T-helper 1 cell treated with Interleukin-12 subunit alpha and Interleukin-12 subunit beta and Interleukin-4 antibody, amounts not matched to agents 30 ng/mL and 1 ng/mL, for 36 hours (primary cell): Measurements from ENCODE around the gene ALKAL2. TPM values are rescaled to one million over a fixed set of nuclear protein-coding genes. Genes with fewer than 3 reads are reported as not detected.

Source experiments
- intact Hi-C: fragments of 100-400 bp; cut with micrococcal nuclease; formaldehyde crosslinking; loops from one replicate; pipeline ENCODE4 v1.15.1; 2024
- total RNA-seq: library from RNA; stranded (reverse); gene quantifications from 2 replicates; pipeline ENCODE4 v1.2.3, GENCODE V29; 2022

ALKAL2 gene
- total RNA-seq, 1 donor from 2014 or later = 1.1 TPM

DNA sequence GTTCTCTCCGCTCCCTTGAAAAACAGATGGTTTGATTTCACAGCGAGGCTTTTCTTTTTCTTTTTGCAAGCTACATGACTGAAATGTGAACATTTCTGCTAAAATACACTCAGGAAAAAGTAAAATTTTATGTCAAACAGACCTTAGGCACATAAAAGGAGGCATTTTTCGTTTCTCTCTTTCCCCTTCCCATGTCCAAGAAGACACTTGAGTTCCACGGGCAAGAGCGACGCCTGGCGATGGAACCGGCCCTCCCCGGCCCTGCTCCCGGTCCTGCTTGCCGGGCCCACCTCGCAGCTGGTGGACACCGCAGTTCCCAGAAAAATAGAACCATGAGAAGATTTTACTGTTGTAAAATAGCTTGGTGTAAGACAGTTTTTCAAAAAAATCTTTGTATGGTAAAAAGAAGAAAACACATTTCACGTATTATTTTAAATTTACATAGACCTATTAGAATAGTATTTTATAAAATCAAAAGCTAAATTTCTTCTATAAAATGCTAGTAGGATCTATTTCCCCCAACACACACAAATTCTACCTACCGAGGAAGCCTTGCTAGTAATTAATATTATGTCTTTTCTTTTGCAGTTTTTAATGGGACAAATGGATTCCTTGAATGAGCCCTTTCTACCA lies 2.3 kb upstream of the ALKAL2 start:
- intact Hi-C loops = no loop called here

DNA sequence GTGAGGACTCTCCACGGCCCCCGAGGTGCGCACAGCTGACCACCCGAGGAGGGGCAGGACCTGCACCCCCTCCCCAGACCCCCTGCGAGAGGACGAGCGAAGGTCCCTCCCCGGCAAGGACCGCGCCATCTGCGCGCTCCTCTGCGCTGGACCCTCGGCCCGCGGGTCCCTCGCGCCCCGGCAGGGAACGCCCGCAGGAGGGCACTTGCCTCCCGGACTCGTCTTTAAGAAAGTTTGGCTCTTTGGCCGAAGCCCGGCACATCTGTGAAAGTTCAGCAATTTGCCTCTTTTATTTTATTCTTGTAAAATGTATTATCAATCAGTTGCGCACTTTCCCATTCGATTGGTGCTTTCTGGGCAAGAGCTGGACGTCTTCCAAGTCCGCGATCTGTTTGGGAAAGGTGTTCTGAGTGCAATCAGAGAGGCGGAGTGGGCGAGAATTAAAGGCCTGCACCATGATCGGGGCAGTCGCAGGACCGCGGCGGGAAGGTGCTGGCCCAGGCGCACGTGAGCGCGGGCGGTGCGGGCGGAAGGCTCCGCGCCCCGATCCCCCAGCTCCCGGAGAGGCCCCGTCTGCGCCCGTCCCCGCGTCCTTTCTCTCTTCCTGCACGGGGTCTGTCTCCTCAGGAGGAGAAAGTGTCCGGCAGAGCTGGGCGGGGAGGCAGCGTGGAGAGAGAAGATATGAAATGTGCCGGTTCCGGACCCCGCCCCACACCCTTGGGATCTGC lies 1.6 kb upstream of the ALKAL2 start:
- intact Hi-C loops = no loop called here

DNA sequence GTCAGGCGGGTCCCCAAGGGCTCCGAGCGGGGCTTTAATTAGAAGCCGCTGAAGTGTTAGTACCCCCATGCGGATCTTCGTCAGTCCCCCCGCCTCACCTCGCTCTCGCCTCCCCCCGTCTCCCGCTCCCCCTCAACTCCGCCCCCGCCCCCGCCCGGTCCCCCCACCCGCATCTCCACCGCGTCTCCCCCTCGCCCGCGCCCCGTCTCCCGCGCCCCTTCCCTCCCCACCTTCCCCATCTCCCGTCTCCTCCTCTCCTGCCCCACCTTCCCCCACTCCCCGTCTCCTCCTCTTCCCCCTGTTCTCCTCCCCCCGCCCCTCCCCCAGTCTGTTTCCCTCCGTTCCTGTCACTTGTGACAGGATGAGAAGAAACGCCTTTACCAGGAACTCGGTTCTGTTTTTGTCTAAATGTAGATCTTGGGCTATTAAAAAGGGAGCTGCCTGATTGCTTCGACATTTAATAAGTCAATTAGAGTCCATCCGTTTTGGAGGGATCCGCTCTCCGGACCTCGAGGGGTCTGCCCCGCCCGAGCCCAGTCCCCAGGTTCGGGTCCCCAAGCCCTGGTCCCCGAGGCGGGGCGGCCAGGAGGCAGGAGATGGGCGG lies 969 bp upstream of the ALKAL2 start:
- intact Hi-C loops = no loop called here

DNA sequence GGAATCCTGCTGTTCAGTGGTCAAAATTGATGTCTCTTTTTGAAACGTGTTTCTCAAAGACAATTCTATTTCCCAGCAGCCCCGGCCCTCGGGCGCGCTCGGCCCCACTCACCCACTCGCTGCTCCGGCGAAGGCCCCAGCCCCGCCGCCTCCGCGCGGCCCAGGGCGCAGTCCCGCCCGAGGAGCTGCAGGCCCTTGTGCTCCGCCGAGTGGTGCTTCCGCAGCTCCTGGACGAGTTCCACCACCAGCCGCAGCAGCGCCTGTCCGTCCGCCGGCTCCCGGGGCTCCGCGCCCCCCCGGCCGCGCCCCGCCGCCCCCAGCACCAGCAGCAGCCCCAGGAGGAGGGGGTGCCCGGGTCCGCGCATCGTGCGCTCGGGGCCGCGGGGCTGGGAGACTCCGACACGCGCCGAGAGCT lies 413 bp downstream of the ALKAL2 start:
- intact Hi-C loops = no loop called here

DNA sequence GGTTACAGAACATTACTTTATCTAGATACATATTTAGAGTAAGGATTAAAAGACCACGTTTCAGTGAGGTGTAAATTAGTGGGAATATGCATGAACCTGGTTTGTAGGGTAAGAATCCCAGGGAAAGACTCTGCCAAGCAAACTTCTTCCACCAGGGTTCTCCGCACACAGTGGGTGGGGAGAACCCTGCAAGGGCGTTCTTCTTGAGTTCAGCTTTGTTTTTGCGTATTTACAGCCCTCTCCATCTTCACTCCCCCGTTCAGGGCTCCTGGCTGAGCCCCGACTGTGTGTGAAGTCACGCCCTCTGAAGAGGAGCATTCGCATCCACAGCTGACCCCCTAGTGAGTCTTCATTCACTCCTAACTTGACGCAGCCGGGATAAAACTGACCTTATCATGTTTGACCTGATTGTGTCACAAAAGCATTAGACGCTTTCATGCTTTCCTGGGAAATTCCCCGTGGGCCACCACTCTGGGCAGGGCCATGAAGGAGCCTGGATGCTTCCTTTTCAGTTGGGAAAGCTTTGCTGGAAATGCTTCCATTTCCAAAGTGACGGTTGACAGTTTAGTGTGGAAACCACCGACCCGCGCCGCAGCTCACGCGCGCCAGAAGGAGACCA lies 1.0 kb downstream of the ALKAL2 start:
- intact Hi-C loops = no loop called here

DNA sequence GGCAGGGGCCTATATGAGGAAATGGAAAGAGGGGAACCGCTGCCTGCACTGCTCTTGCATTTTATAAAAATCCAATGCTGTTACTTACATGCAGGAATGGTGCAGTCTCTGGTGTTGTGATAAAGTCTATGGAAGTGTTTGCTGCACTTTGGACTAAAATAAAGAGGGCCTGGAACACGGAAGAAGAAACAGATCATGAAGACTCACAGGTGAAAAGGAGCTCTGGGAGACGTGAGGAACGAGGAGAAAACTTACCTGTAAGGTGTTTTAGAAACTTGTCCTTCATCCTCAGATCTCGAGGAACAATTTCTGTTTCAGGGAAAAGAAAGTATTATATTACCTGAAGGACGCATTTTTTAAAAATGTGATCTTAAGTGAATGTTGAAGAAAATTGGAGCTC lies 1.9 kb downstream of the ALKAL2 start:
- intact Hi-C loops = no loop called here

DNA sequence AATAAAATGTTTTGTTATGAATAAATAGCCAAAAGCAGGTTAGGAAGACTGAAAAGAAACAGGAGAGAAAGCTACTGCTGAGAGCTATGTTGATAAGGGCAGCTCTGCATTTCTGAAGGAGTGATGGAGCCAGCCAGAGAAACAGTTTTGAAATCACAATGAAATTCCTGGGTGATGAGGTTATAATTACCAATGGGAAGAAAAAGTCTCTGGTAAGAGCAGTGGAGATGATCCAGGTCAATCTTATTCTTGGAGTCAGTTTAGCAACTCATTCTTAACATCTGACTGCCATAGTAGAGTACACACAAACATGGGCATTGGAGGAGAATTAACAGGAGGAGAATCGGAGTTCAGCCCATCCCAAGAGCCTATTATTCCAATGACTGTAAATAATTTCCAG lies 2.4 kb downstream of the ALKAL2 start:
- intact Hi-C loops = no loop called here

DNA sequence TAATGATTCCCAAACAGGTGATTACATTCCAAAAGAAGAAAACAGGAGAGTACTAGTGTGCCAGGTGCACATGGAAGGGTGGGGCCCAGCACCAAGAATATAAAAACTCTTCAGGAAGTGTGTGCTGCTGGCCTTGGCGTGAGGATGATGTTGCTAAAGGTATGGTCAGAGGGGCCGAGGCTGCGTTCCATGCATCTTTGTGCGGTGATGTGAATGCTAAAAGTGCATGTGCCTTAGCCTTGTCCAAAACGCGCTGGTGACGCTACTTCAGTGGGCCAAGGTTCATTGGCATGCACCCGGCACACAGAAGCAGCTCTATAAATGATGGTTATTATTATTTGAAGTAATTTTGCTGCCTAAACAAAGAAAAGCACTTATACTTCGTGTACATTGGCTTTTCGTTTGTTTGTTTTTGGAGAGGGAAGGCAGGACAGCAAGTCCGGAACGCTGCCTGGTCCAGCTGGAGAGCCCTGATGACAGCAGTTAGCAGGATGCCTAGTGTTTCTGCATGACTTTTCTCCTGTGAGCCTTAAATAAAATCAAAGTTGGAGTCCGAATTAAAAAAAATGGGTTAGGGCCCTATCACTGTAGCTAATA lies 2.9 kb downstream of the ALKAL2 start:
- intact Hi-C loops = no loop called here

DNA sequence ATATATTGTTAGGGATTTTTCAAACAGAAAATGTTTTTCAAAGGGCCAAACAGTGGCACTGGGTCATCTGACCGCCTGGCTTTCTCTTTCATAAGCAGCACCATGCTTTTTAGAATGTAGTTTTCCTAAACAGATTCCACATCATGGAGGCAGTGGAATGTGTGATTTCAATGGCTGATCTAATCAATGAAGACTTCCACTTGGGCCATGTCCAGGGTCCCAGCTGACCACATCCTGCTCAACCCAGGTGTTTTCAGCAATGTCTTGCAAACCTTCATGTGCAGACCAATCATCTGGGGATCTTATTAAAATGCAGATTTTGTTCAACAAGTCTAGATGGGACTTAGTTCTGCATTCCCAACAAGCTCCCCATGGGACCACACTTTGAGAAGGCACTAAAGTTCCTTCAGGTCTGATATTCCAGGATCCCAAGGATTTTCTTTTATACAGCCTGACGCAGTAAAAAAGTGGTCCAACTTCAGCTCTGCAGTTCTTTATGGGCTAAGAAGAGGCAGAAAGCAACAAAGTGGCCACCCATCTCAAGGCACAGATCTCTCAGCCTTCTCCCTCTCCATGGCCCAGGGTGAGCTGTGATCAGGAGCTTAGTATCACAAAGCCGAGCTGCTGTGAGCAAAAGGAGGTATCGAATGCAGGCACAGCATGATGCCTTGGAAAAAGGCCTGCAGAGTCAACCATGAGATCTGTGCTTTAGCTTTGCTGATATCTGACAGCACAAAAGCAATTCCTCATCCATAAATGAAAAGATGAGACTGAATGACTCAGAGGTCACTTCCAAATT lies 3.7 kb downstream of the ALKAL2 start:
- intact Hi-C loops = no loop called here

DNA sequence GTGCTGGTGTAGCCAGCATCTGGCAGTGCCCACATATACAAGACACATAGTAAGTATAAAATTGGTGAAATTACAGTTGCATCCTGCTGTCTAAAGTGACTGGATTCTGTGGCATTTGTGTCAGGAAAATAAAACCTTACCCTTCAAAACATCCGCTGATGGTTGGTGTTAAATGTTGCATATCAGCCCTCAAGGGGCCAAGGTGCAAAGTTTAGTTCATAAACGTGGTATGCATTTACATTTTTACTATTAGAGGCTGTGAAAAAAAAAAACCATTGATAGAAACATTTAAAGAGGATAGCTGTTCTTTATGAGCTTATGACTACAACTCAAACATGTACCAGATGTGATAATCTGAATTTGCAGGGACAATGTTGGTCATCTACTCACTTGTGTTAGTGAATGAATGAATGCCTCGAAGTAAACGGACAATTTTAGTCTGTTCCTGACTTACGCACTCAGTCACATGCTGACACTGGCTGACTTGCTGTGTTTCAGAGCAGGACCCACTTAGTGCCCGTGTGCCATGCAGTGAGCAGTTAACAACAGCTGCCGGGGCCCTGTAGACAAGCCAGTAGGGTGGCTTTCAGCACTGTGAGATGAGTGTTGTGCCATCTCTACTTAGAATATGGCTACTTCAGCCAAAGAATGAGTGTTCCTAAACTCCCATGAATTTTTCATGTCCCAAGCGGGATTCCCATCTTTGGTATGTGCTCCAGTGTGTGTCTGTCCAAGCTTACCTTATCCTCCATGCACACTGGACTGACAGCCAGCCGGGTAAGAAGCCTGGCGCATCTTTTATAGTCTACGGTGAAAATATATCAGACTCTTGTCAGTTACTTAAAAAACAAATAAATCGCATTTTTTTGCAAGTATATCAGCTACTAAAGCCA lies 5.3 kb downstream of the ALKAL2 start:
- intact Hi-C loops = no loop called here

DNA sequence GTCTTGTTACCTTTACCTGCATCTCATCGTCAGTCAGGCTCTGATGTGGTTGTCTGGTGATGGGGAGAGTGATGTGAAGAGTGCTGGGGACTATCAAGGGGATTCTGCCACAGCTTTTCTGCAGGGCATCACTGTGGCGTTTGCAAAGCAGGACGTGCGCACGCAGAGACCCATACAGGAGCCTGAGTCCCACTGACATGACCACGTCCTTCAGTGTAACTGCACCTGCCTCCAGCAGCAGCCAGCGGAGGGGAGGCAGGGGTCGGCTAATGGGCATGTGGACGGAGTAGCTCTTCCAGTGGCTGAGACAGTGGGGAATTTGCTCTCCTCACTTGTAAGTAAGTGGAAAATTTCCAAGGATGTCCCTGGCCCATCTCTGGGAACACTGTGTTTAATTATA lies 6.5 kb downstream of the ALKAL2 start:
- intact Hi-C loops = no loop called here

DNA sequence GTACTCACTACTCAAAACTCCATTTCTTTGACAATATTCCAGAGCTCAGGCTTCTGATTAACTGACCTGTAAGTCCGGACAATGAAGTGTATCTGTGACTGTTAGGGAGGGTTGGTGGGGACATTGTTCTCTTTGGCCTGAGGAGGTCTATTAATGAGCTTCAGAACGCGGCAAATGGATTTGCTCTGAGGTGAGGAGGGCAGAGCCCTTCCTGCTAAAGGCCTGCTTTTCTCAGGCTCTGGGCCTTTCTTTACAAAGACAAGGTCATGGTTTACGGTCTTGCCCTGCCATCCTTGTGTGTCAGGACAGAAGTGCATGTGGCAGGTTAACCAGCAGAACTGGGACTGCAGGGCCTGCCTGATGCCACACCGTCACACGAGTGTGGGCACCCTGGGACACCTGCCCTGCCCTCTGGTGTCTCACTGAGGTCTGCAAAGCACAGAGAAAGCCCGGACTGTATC lies 7.2 kb downstream of the ALKAL2 start:
- intact Hi-C loops = no loop called here

DNA sequence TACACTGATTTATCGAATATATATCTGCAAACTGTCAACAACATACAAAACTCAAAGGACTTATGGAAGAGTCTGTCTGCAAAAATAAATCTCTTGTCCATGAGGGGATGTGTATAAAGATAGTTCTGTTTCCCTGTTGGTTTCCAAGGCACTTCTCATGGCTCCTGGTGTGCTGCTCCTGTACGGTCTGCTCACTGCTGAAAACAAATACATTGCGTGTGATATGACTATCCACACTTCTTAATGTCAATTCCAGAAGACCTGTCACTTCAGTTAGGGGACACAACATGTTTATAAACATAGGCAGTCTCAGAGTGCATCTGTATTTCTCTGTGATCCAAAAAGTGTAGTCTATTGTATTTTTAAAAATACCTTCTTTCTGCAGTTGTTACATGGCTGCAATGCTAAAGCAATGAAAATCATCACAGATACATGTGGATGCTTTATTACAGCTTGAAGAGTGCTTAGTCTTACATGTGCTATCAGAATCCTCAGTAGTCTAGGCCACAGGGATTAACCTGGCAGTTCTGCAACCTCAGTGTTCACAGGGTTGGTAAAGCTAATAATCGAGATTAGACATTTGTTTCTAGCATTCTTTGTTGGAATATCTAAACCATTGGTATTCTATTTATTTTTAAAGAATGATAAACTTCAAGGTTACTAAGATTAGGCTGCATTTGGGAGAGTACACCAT lies 7.8 kb downstream of the ALKAL2 start:
- intact Hi-C loops = no loop called here

DNA sequence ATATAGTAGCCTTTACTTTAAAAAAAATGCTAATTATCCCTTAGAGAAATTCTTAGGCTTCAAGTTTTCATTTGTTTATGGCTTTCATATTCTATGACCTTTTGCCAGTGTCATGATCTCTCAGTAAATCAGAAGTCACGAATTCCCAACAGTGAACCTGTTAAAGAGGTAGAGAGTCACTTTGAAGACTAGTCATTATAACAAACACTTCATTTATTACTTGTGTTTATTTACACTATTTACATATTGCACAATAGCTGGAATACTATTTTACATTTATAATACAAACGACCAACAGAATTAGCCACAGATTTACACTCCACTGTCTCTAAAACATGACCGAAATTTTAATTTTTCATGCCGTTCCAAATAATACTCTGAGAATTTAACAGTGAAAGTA lies 8.5 kb downstream of the ALKAL2 start:
- intact Hi-C loops = no loop called here

DNA sequence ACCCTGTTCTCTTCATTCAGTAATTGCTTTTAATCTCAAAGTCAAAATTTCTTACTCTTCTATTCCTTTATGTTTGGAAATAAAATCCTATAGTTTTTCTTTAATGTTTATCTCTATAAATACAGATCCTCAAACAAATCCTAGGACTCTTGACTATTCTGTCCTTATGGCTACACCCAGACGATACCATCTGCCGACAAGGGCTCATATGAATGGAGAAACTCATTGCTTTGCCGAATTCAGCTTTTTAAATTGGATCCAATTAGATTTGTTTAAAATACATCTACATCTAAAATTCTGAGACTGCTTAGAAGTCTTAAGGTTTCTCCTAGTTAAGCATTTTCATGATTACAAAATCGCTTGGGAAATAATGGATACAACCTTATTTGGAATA lies 9.0 kb downstream of the ALKAL2 start:
- intact Hi-C loops = no loop called here

DNA sequence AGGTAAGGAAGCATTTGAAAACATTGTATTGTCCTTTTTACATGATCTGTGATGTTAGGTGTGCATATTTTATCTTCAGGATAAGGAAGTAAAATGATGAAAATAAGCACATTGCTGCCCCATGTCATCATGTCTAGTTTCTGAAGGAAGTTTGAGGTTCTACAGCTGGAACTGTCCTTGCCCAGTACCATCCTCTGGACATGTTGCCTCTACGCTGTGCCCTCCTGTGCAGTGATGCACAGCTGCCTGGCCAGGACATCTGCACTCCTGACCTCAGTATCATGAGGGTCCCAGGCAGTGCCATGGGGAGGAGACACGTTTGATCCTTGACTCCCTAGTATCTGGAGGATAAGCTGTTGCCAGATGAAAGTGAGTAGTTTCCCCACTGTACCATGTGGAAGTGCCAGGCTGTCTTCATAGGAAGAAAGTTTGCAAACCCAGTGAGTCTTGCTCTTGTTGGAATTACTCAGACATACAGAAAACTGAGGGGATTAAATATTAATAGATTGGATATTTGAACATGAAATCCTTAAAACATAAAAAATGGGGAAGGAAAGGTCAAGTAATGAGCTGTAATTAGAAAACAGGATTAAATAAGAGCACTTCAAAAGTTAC lies 9.5 kb downstream of the ALKAL2 start:
- intact Hi-C loops = no loop called here

DNA sequence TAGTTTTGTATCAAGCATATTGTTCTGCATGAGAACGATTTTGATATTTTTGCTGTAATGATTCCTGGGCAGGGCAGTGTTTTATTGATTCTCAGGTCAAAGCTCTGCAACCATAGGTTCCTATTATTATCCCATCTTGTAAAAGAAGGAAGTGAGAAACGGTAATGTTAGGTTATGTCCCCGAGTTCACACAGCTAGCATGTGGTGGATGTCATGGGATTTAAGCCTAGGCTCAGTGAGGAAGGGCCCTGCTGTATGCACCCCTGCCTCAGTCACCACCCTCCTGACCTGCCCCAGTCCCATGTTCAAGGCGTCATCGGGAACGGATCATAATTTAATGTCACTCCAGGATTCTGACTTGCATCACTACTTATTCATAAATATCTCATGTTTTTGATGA lies 12.4 kb downstream of the ALKAL2 start:
- intact Hi-C loops = no loop called here

DNA sequence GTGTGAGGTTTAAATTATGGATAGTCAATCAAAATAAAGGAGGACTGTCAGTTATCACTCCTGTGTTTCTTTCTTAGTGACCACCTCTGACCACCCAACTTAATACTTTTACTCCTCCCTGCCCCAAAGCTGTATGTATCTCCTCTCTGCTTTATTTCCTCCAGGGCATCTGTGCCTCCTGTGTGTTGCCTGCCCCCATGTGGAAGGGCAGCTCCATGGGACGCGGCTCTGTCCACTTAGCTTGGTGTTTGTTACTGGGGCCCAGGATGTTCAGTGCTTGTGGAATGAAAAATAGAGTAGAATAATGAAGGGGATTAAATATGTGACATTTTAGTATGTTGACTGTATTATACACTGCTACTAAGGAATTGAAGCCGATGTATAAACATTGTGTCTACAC lies 13.4 kb downstream of the ALKAL2 start:
- intact Hi-C loops = no loop called here

DNA sequence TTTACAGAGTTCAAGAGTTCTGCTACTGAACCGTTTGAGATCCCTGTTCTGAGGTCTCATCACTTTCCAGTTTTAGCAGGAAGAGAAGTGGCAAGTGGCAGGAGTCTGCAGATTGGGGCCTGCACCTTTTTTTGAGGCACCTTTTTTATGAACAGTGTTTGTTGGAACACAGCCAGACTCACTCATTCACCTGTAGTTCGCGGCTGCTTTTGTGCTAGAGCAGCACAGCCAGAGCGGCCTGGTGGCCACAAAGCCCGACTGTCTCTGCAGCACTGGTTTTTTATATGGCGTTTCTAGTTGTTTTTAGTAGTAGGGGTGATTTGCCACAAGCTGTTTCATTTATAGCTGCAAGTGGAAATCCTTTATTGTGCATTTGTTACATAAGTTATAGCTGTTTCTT lies 14.6 kb downstream of the ALKAL2 start:
- intact Hi-C loops = no loop called here
